Measurements from ENCODE around the gene GAS1.

- TF ChIP-seq POLR2A (IDR thresholded peaks at IDR 0.05; ENCODE audit: control extremely low read depth in 1 of 2, low read depth in 2 of 2, low read length in 2 of 2) (no peak), TCF12 (IDR thresholded peaks at IDR 0.05; ENCODE audit: low read depth, low read length) (no peak), EZH2 (IDR thresholded peaks at IDR 0.05; ENCODE audit: low read depth, low read length, severe bottlenecking) (no peak)
Measured at GRCh38 chr9:86968258-86968920, 21.1 kb upstream of the GAS1 start.
